UCSD-AML1 (cell line): ENCODE measurements around the gene DUSP5.
A peak's percentile ranks its signal among the peaks of the same experiment; 100 is the strongest.
"Not testable (repeated sequence)": the region's sequence is repeated elsewhere in the genome, so short reads cannot be mapped to it uniquely, and the experiment has no call there.

Experiments
- DNase-seq: peaks from one replicate; lab custom pipeline; 2025; ENCODE audit not compliant: unreplicated experiment; lab: John Stamatoyannopoulos, UW

Gene DUSP5

GRCh38 chr10:110497438-110498086 is at the start of gene DUSP5:
Gene DUSP5 (plus strand): TSS chr10:110497907. CDS start chr10:110498122, 215 bp downstream.
- peak; percentile 98 for DNase-seq

- no peak for DNase-seq
Measured at GRCh38 chr10:110448682-110449418, 48.9 kb upstream of the DUSP5 start.

DNA sequence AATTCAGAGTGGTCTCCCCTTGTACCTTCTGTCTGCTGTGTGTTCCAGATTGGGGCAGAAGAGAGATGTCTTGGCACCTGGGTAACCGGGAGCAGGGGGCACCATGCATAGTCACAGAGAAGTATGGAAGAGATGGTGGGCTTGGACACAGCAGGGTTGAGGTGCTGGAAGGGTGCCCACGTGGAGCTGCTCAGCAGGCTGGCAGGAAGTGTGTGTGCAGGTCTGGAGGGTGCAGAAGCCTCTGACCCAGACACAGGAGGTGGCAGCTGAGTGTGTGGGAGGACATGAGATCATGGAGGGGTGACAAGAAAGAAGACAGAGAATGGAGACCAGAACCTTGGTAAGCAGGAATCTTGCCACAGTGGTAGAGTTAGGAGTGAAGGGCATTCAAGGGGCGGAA is 42.3 kb upstream of the DUSP5 start:
- peak; percentile 43 for DNase-seq

DNA sequence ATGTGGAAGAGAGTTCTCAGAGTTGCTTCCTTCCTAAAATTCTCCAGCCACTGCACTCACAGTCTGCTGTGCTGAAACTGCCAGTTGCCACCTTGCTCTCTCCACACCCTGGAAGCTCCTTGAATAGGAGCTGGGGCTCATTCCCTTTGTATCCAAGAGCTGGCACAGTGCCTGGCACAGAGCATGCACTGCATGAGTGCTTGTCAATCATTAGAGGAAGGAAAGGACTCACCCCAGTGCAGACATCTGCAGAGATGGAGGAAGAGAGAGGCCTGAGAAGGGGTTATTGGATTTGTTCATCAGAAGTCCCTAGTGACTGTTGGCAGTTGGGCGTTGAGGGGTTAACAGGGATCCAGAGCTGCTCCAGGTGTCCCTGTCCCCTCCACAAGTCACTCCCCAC is 41.7 kb upstream of the DUSP5 start:
- no peak for DNase-seq

- DNase-seq: no peak
Measured at GRCh38 chr10:110456523-110457091, 41.1 kb upstream of the DUSP5 start.

DNA sequence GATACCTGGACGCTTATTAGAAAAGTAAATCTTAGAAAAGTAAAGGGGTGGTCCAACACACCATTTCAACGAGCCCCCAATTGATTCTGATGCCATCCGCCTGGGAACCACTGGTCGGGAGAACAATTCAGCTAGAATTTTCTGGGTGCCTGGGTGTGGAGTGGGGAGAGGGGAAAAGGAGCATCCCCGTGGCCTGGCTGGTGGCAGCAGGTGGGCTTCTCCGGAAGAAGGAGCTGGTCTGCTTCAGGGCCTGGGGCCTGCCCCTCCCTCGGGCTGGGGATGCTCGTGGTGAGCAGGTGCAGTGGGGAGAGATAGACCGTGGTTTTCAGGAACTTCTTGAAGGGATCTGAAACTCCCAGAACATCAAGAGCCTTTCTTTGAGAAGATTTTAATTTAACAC is 39.9 kb upstream of the DUSP5 start:
- no peak for DNase-seq

- no peak for DNase-seq
Measured at GRCh38 chr10:110458266-110458920, 39.3 kb upstream of the DUSP5 start.

GRCh38 chr10:110459600-110459999 is 38.1 kb upstream of the DUSP5 start:
- DNase-seq: no peak

- peak; percentile 74 for DNase-seq
Measured at GRCh38 chr10:110460111-110460809, 37.4 kb upstream of the DUSP5 start.

DNA sequence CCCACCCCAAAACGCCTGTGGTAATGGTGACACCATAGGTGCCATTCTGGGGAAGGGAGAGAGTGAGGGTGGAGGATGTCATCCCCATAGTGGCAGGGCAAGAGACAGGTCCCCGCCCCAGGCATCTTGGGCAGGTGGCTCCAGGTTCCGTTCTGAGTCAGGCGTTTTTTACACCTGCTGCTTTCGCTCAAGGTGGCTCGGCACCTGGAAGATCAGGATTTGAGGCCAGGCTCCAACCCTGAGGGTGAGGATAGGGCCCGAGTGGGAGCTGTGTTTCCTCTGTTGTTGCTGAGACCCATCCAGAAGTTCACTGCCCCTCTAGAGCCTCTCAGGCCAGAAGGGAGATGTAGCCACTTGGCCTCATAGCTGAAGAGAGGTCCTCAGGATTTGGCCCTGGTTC is 36.6 kb upstream of the DUSP5 start:
- no peak for DNase-seq

DNA sequence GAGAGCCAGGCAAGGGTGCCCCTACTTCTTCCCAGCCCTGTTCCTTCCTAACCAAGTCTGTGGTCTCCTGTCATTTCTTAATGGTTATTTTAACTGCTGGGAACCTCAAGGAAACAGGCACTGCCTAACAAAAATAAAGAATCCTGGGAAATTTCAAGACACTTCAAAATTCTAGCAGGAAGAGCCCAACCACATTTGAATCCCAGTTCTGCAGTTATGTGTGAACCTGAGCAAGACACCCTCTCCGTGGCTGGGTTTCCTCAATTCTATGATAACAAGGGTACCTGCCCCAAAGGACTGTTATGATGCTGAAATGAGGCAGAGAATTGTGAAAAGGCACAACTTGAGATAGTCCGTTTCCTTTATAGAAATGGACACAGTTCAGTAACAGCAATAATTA is 36.2 kb upstream of the DUSP5 start:
- DNase-seq: no peak

GRCh38 chr10:110462166-110463095 is 35.3 kb upstream of the DUSP5 start:
- no peak for DNase-seq

GRCh38 chr10:110468258-110468657 is 29.4 kb upstream of the DUSP5 start:
- DNase-seq: not testable (repeated sequence)

DNA sequence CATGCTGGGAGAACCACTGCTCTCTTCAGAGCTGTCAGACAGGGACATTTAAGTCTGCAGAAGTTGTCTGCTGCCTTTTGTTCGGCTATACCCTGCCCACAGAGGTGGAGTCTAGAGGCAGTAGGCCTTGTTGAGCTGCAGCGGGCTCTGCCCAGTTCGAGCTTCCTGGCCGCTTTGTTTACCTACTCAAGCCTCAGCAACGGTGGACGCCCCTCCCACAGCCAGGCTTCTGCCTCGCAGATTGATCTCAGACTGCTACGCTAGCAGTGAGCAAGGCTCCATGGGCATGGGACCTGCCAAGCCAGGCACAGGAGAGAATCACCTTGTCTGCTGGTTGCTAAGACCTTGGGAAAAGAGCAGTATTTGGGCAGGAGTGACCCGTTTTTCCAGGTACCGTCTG is 27.2 kb upstream of the DUSP5 start:
- DNase-seq: not testable (repeated sequence)

DNA sequence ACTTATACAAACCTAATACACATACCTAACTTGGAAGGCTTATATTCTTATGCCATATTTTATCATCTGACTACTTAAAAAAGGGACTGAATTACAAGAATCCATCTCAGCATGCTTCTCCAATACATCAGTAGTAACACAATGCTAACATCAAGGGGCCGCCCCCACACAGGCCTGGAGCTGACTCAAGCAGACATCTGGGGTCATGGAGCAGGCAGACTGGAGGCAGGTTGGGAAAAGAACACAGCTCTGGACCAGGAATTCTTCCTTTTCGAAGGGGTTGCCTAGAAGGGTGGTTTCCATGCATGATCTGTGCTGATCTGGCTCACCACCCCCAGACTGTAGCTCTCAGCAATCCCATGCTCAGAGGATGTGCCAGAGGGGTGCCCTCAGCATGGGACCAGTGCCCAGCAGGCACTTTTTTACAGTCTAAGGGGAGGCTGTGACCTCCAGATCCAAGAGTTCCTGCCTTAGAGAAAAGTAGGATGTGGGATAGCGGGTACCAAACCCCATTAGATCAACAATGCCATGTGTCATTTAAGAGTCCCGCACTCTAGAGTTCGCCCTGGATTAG is 26.1 kb upstream of the DUSP5 start:
- DNase-seq: no peak

DNA sequence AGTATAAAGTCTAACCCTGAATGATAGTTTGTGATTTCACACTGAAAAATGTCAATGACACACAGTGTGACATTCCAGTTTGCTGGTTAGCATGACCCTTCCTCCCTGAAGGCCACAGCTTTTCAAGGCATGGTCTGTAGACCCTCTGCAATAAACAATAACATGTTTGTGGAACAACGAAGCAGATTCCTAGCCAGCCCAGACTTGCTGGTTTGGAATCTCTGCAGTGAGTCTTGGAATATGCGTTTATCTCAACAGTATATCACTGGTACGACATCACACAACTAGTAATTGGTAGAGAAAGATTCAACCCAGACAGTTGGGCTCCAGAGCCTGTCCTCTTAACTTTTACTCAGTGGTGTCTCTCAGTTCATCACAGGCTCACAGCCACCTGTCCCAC is 23.7 kb upstream of the DUSP5 start:
- no peak for DNase-seq

- DNase-seq: no peak
Measured at GRCh38 chr10:110474826-110475225, 22.9 kb upstream of the DUSP5 start.

- no peak for DNase-seq
Measured at GRCh38 chr10:110475722-110476515, 21.8 kb upstream of the DUSP5 start.

DNA sequence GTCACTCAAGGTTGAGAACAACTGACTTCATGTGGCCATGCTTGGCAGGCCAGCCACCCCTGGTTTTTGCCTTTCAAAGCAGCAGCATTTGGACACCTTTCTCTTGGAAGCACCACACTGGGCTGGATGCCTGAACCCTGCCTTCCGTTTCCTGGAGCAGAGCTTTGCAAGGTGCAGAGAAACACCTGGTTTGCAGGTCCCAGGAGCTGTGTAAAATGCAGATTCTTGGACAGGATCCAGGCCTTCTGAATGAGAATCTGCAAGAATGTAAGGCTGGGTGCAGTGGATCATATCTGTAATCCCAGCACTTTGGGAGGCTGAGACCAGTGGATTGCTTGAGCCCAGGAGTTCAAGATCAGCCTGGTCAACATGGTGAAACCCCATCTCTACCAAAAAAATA is 18.0 kb upstream of the DUSP5 start:
- no peak for DNase-seq
